Activated CD8-positive, alpha-beta memory T cell treated with anti-CD3 and anti-CD28 coated beads, Interleukin-2, amount 10 ng/mL, durations not matched to agents 7 days and 5 days (primary cell): ENCODE data around the gene ISG20L2. TPM values are rescaled to one million over a fixed set of nuclear protein-coding genes. Genes with fewer than 3 reads are reported as not detected.

Source experiments
- ATAC-seq: fragments of 150-1000 bp; cut with Tn5 transposase; one replicate; pipeline ENCODE4 v1.10.0; 2021; ENCODE audit warnings: moderate library complexity
- CTCF ChIA-PET: fragments of 350-600 bp; sonication (Branson Sonifier 250); formaldehyde crosslinking; loops from one replicate; lab custom pipeline; 2021; ENCODE audit warnings: antibody characterized with exemption; lab: Charles Lee
- DNase-seq: peaks from one replicate; pipeline ENCODE4 v3.0.0-alpha.2; 2020
- H3K27ac Mint-ChIP-seq: one replicate; pipeline ENCODE4 v1.8.0; 2021; ENCODE audit warnings: mild to moderate bottlenecking, mixed read lengths
- H3K27me3 Mint-ChIP-seq: one replicate; pipeline ENCODE4 v1.8.0; 2021; ENCODE audit warnings: mixed read lengths
- H3K36me3 Mint-ChIP-seq: one replicate; pipeline ENCODE4 v1.8.0; 2021; ENCODE audit warnings: mild to moderate bottlenecking, mixed read lengths
- H3K4me1 Mint-ChIP-seq: one replicate; pipeline ENCODE4 v1.8.0; 2021; ENCODE audit warnings: mixed read lengths
- H3K4me3 Mint-ChIP-seq: one replicate; pipeline ENCODE4 v1.8.0; 2021; ENCODE audit warnings: mild to moderate bottlenecking, moderate library complexity, mixed read lengths
- H3K9me3 Mint-ChIP-seq: one replicate; pipeline ENCODE4 v1.8.0; 2022; ENCODE audit warnings: low read depth, mixed read lengths
- total RNA-seq, 2 experiments: library from RNA; stranded (reverse); gene quantifications; one replicate each; pipeline ENCODE4 v1.2.3, GENCODE V29; 2021

ISG20L2 gene
- total RNA-seq, 2 experiments from 2014 or later, result 56.0 to 70.3 TPM

- DNase-seq (peak; percentile 78), ATAC-seq (no peak)
- CTCF ChIA-PET, result interaction anchor here (0.8 to 8.0 kb wide), 69 partner anchors 10 to 341 kb away, joined by 3 to 217 read pairs (median 8); partner anchors contain the start of genes BCAN, CRABP2, HDGF and INSRR
- no peaks in the 10 kb centered on the region for H3K27me3 Mint-ChIP-seq
- no peak overlapping the region for H3K4me3 Mint-ChIP-seq
- H3K9me3 Mint-ChIP-seq, result no peaks in the 10 kb centered on the region
- H3K27ac Mint-ChIP-seq, result no peak overlapping the region
- H3K4me1 Mint-ChIP-seq, result peaks cover 44% of the 10 kb centered on the region
- peaks cover 24% of the 10 kb centered on the region for H3K36me3 Mint-ChIP-seq
These were observed 1.9 kb downstream of the ISG20L2 start for GRCh38 chr1:156726549-156727226.

GRCh38 chr1:156725683-156726280, 2.8 kb downstream of the ISG20L2 start:
- CTCF ChIA-PET, result interaction anchor here (0.6 to 8.0 kb wide), 82 partner anchors 8 to 1236 kb away, joined by 3 to 217 read pairs (median 7); partner anchors contain the start of genes BCAN, CRABP2, HDGF and INSRR
- no peak overlapping the region for H3K27ac Mint-ChIP-seq
- peaks cover 47% of the 10 kb centered on the region for H3K4me1 Mint-ChIP-seq
- H3K36me3 Mint-ChIP-seq, result peaks cover 29% of the 10 kb centered on the region
- peak; percentile 88 for DNase-seq
- ATAC-seq, result peak; percentile 37
- H3K4me3 Mint-ChIP-seq, result no peak overlapping the region
- H3K9me3 Mint-ChIP-seq, result no peaks in the 10 kb centered on the region
- no peaks in the 10 kb centered on the region for H3K27me3 Mint-ChIP-seq

- H3K36me3 Mint-ChIP-seq, result peaks cover 38% of the 10 kb centered on the region
- H3K4me1 Mint-ChIP-seq, result peaks cover 38% of the 10 kb centered on the region
- no peak for ATAC-seq
- peak overlapping the region; percentile 72 for H3K27ac Mint-ChIP-seq
- no peaks in the 10 kb centered on the region for H3K9me3 Mint-ChIP-seq
- H3K4me3 Mint-ChIP-seq, result no peak overlapping the region
- no peak for DNase-seq
- no peaks in the 10 kb centered on the region for H3K27me3 Mint-ChIP-seq
- CTCF ChIA-PET, result interaction anchor here (0.6 to 5.3 kb wide), 11 partner anchors 10 to 169 kb away, joined by 3 to 49 read pairs (median 3); partner anchors contain the start of genes CRABP2 and MRPL24
These were observed 7.0 kb downstream of the ISG20L2 start for GRCh38 chr1:156721535-156721934.

- no peaks in the 10 kb centered on the region for H3K9me3 Mint-ChIP-seq
- peak overlapping the region; percentile 72 for H3K27ac Mint-ChIP-seq
- CTCF ChIA-PET, result interaction anchor here (0.7 to 5.3 kb wide), 12 partner anchors 10 to 139 kb away, joined by 3 to 49 read pairs (median 4); partner anchors contain the start of genes CRABP2 and MRPL24
- ATAC-seq (no peak), DNase-seq (no peak)
- H3K4me3 Mint-ChIP-seq, result no peak overlapping the region
- peaks cover 38% of the 10 kb centered on the region for H3K36me3 Mint-ChIP-seq
- H3K27me3 Mint-ChIP-seq, result no peaks in the 10 kb centered on the region
- peaks cover 38% of the 10 kb centered on the region for H3K4me1 Mint-ChIP-seq
These were observed 7.4 kb downstream of the ISG20L2 start for GRCh38 chr1:156721131-156721530.

GRCh38 chr1:156717351-156717750, 11.2 kb downstream of the ISG20L2 start:
- H3K4me3 Mint-ChIP-seq, result no peak overlapping the region
- H3K27ac Mint-ChIP-seq, result no peak overlapping the region
- DNase-seq, result no peak
- no peaks in the 10 kb centered on the region for H3K27me3 Mint-ChIP-seq
- ATAC-seq, result no peak
- peaks cover 20% of the 10 kb centered on the region for H3K36me3 Mint-ChIP-seq
- CTCF ChIA-PET, result interaction anchor here (1.0 to 8.2 kb wide), 4 partner anchors 9 to 58 kb away, joined by 3 to 77 read pairs (median 17); partner anchors contain the start of gene CRABP2
- no peaks in the 10 kb centered on the region for H3K9me3 Mint-ChIP-seq
- peaks cover 15% of the 10 kb centered on the region for H3K4me1 Mint-ChIP-seq

GRCh38 chr1:156714830-156715229, 13.7 kb downstream of the ISG20L2 start:
- Mint-ChIP-seq H3K27me3 (no peaks in the 10 kb centered on the region), H3K36me3 (peaks cover 9% of the 10 kb centered on the region), H3K9me3 (no peaks in the 10 kb centered on the region), H3K4me3 (no peak overlapping the region), H3K27ac (no peak overlapping the region), H3K4me1 (peaks cover 2% of the 10 kb centered on the region)
- DNase-seq, result no peak
- CTCF ChIA-PET, result interaction anchor here (0.8 to 8.2 kb wide), 7 partner anchors 8 to 178 kb away, joined by 3 to 77 read pairs (median 10); partner anchors contain the start of gene CRABP2
- ATAC-seq, result no peak

- peaks cover 2% of the 10 kb centered on the region for H3K4me1 Mint-ChIP-seq
- H3K9me3 Mint-ChIP-seq, result no peaks in the 10 kb centered on the region
- peaks cover 8% of the 10 kb centered on the region for H3K36me3 Mint-ChIP-seq
- ATAC-seq, result no peak
- no peak overlapping the region for H3K4me3 Mint-ChIP-seq
- no peak for DNase-seq
- H3K27me3 Mint-ChIP-seq, result no peaks in the 10 kb centered on the region
- no peak overlapping the region for H3K27ac Mint-ChIP-seq
- CTCF ChIA-PET, result interaction anchor here (0.6 to 8.2 kb wide), 7 partner anchors 12 to 85 kb away, joined by 3 to 77 read pairs (median 3); no protein-coding TSS in a partner anchor
These were observed 15.9 kb downstream of the ISG20L2 start for GRCh38 chr1:156712626-156713025.

- no peak for ATAC-seq
- peaks cover 10% of the 10 kb centered on the region for H3K4me1 Mint-ChIP-seq
- peaks cover 8% of the 10 kb centered on the region for H3K27me3 Mint-ChIP-seq
- H3K36me3 Mint-ChIP-seq, result peaks cover 3% of the 10 kb centered on the region
- no peak overlapping the region for H3K27ac Mint-ChIP-seq
- no peaks in the 10 kb centered on the region for H3K9me3 Mint-ChIP-seq
- no peak for DNase-seq
- CTCF ChIA-PET, result interaction anchor here (0.7 to 8.2 kb wide), 9 partner anchors 9 to 87 kb away, joined by 3 to 77 read pairs (median 3); no protein-coding TSS in a partner anchor
- no peak overlapping the region for H3K4me3 Mint-ChIP-seq
These were observed 17.4 kb downstream of the ISG20L2 start for GRCh38 chr1:156711011-156711817.

GRCh38 chr1:156709757-156710489, 18.6 kb downstream of the ISG20L2 start:
- Mint-ChIP-seq H3K27ac (no peak overlapping the region), H3K4me3 (no peak overlapping the region), H3K27me3 (peaks cover 20% of the 10 kb centered on the region), H3K36me3 (no peaks in the 10 kb centered on the region), H3K4me1 (peaks cover 19% of the 10 kb centered on the region), H3K9me3 (no peaks in the 10 kb centered on the region)
- ATAC-seq (no peak), DNase-seq (no peak)
- CTCF ChIA-PET, result interaction anchor here (0.9 to 12.5 kb wide), 3 partner anchors 16 to 25 kb away, joined by 3 to 286 read pairs (median 77); no protein-coding TSS in a partner anchor

GRCh38 chr1:156709031-156709430, 19.5 kb downstream of the ISG20L2 start:
- H3K4me3 Mint-ChIP-seq, result no peak overlapping the region

GRCh38 chr1:156708218-156708661, 20.3 kb downstream of the ISG20L2 start:
- ATAC-seq, result no peak
- no peaks in the 10 kb centered on the region for H3K9me3 Mint-ChIP-seq
- peaks cover 20% of the 10 kb centered on the region for H3K4me1 Mint-ChIP-seq
- CTCF ChIA-PET, result interaction anchor here (0.8 to 12.5 kb wide), 5 partner anchors 18 to 100 kb away, joined by 3 to 286 read pairs (median 8); no protein-coding TSS in a partner anchor
- H3K27me3 Mint-ChIP-seq, result peaks cover 37% of the 10 kb centered on the region
- H3K4me3 Mint-ChIP-seq, result no peak overlapping the region
- DNase-seq, result no peak
- no peak overlapping the region for H3K27ac Mint-ChIP-seq
- H3K36me3 Mint-ChIP-seq, result no peaks in the 10 kb centered on the region

More at GRCh38 chr1:156709031-156709430, 19.5 kb downstream of the ISG20L2 start:
- no peaks in the 10 kb centered on the region for H3K9me3 Mint-ChIP-seq
- ATAC-seq, result no peak
- peaks cover 20% of the 10 kb centered on the region for H3K4me1 Mint-ChIP-seq
- CTCF ChIA-PET, result interaction anchor here (0.8 to 12.5 kb wide), 4 partner anchors 17 to 49 kb away, joined by 3 to 286 read pairs (median 37); no protein-coding TSS in a partner anchor
- no peak for DNase-seq
- peaks cover 29% of the 10 kb centered on the region for H3K27me3 Mint-ChIP-seq
- no peaks in the 10 kb centered on the region for H3K36me3 Mint-ChIP-seq
- no peak overlapping the region for H3K27ac Mint-ChIP-seq
